GM19372 (cell line): ENCODE measurements around the gene TOMM6.
"Not testable (repeated sequence)": the region's sequence is repeated elsewhere in the genome, so short reads cannot be mapped to it uniquely, and the experiment has no call there.

Source experiments
- ATAC-seq: cut with Tn5 transposase; IDR thresholded peaks from one replicate; pipeline ENCODE4 v1.9.1; 2021; ENCODE audit warnings: mild to moderate bottlenecking, low read depth, moderate library complexity; ENCODE audit not compliant: unreplicated experiment

The TOMM6 gene

GRCh38 chr6:41783106-41783780, 4.3 kb upstream of the TOMM6 start:
- no peak for ATAC-seq

GRCh38 chr6:41784581-41785171, 2.8 kb upstream of the TOMM6 start:
- no peak for ATAC-seq

- ATAC-seq = no peak
Observed at GRCh38 chr6:41785254-41785653, 2.2 kb upstream of the TOMM6 start.

GRCh38 chr6:41785689-41786450, 1.6 kb upstream of the TOMM6 start:
- ATAC-seq = peak; percentile 0

- ATAC-seq = peak; percentile 60
Observed at GRCh38 chr6:41786451-41787218, 859 bp upstream of the TOMM6 start.

- no peak for ATAC-seq
Observed at GRCh38 chr6:41789390-41789724, 1.9 kb downstream of the TOMM6 start.

GRCh38 chr6:41790045-41790444, 2.6 kb downstream of the TOMM6 start:
- no peak for ATAC-seq

GRCh38 chr6:41791305-41791704, 3.8 kb downstream of the TOMM6 start:
- ATAC-seq = no peak

GRCh38 chr6:41791984-41792383, 4.5 kb downstream of the TOMM6 start:
- no peak for ATAC-seq

GRCh38 chr6:41796474-41796873, 9.0 kb downstream of the TOMM6 start:
- ATAC-seq = no peak

GRCh38 chr6:41798901-41799558, 11.5 kb downstream of the TOMM6 start:
- no peak for ATAC-seq

- no peak for ATAC-seq
Observed at GRCh38 chr6:41799559-41799911, 12.0 kb downstream of the TOMM6 start.

- ATAC-seq = no peak
Observed at GRCh38 chr6:41801380-41801779, 13.9 kb downstream of the TOMM6 start.

GRCh38 chr6:41805830-41806774, 18.6 kb downstream of the TOMM6 start:
- ATAC-seq = no peak

- ATAC-seq = no peak
Observed at GRCh38 chr6:41811095-41811494, 23.6 kb downstream of the TOMM6 start.

- ATAC-seq = not testable (repeated sequence)
Observed at GRCh38 chr6:41811946-41812345, 24.5 kb downstream of the TOMM6 start.

- no peak for ATAC-seq
Observed at GRCh38 chr6:41813469-41813868, 26.0 kb downstream of the TOMM6 start.

GRCh38 chr6:41813956-41814355, 26.5 kb downstream of the TOMM6 start:
- ATAC-seq = no peak

- ATAC-seq = no peak
Observed at GRCh38 chr6:41814629-41815028, 27.1 kb downstream of the TOMM6 start.

GRCh38 chr6:41815587-41815986, 28.1 kb downstream of the TOMM6 start:
- no peak for ATAC-seq
